Breast epithelium (tissue), 4 donors: Measurements from ENCODE around the gene HRAS. TPM values are rescaled to one million over a fixed set of nuclear protein-coding genes. Genes with fewer than 3 reads are reported as not detected.

Source experiments
- DNase-seq, 2 donors: peaks; one replicate each; pipeline ENCODE4 v3.0.0-alpha.2; 2019; ENCODE audit warnings: low spot score in 2 of 2
- H3K27ac ChIP-seq, 2 donors: fragments of 200-600 bp; sonication (generic) in 1 of 2; one replicate each; pipeline ENCODE4 v1.5.1; 2016 to 2019; ENCODE audit warnings: mild to moderate bottlenecking in 1 of 2
- H3K27me3 ChIP-seq, 2 donors: fragments of 200-600 bp; sonication (generic) in 1 of 2; one replicate each; pipeline versions ENCODE4 v1.5.1 to v1.6.0; 2017 to 2019; ENCODE audit warnings: control low read depth in 1 of 2, mild to moderate bottlenecking in 1 of 2
- H3K36me3 ChIP-seq: fragments of 200-600 bp; one replicate; pipeline ENCODE4 v1.5.1; 2019
- H3K4me1 ChIP-seq, 2 donors: fragments of 200-600 bp; sonication (generic); one replicate each; pipeline ENCODE4 v1.5.1; 2016 to 2019; ENCODE audit warnings: control low read depth in 1 of 2
- H3K4me3 ChIP-seq, 3 donors: fragments of 200-600 bp; sonication (generic); 1 replicate in 2 of 3; 2 replicates in 1 of 3; pipeline ENCODE4 v1.5.1; 2016 to 2019; ENCODE audit warnings: mild to moderate bottlenecking in 3 of 3, moderate library complexity in 2 of 3
- H3K9me3 ChIP-seq, 2 donors: fragments of 200-600 bp; sonication (generic) in 1 of 2; one replicate each; pipeline ENCODE4 v1.5.1; 2016 to 2019; ENCODE audit warnings: control low read depth in 1 of 2
- CTCF ChIP-seq, 3 donors: fragments of 450-650 bp; IDR thresholded peaks; one replicate each; pipeline ENCODE4 v1.5.1; 2016 to 2017; ENCODE audit warnings: antibody characterized with exemption in 3 of 3, mild to moderate bottlenecking in 3 of 3, moderate library complexity in 3 of 3
- POLR2A ChIP-seq: fragments of 450-650 bp; IDR thresholded peaks from one replicate; pipeline ENCODE4 v1.6.1; 2016; ENCODE audit warnings: antibody characterized with exemption, mild to moderate bottlenecking, moderate library complexity
- POLR2AphosphoS5 ChIP-seq, 3 donors: sonication (generic); formaldehyde crosslinking; IDR thresholded peaks; one replicate each; pipeline ENCODE4 v1.6.1; 2017; ENCODE audit warnings: antibody characterized with exemption in 3 of 3
- intact Hi-C: fragments of 100-400 bp; cut with DNase I; formaldehyde crosslinking; loops from one replicate; pipeline ENCODE4 v1.15.1; 2023; ENCODE audit warnings: low total_unique reads
- total RNA-seq, 3 donors: library from RNA; depleted of rRNA; stranded (reverse); fragments of >200 nt; gene quantifications; one replicate each; pipeline ENCODE4 v1.1.0, GENCODE V29; 2016

The HRAS gene
- total RNA-seq, 3 donors from 2014 or later = 33.2 to 50.1 (median 33.4) TPM

DNA sequence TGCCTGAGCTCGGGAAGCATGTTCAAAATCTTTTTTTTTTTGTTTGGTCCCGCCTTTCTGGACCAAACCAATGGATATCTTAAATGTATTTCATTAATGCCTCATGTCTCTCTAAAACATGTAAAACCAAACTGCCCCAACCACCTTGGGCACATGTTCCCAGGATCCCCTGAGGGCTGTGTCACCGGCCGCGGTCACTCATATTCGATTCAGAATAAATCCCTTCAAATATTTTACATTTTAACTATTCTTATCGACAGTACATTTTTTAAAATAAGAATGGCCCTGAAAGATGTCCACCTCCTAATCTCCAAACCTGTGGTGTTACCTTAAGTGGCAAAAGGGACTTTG is 30.4 kb downstream of the HRAS start:
- Histone ChIP-seq H3K4me3 (peak overlapping the region; percentile 55 to 88 (median 60)), H3K27me3 (no peaks in the 10 kb centered on the region), H3K4me1 (peaks cover 9 to 15% of the 10 kb centered on the region in 2 donors), H3K27ac (peak overlapping the region; percentile 74 to 99), H3K9me3 (no peaks in the 10 kb centered on the region), H3K36me3 (peaks cover 8% of the 10 kb centered on the region)
- TF ChIP-seq CTCF (IDR thresholded peaks at IDR 0.05) = no peak
- TF ChIP-seq POLR2A = no peak
- no peak for TF ChIP-seq POLR2AphosphoS5 (IDR thresholded peaks at IDR 0.05)
- DNase-seq = no peak
- intact Hi-C loops = no loop called here

- peak overlapping the region; percentile 63 to 74 for H3K27ac ChIP-seq
- no peak for DNase-seq
- TF ChIP-seq POLR2AphosphoS5 (IDR thresholded peaks at IDR 0.05) (no peak), POLR2A (no peak), CTCF (IDR thresholded peaks at IDR 0.05) (no peak)
- H3K4me1 ChIP-seq = peaks cover 9 to 15% of the 10 kb centered on the region in 2 donors
- intact Hi-C loops = no loop called here
- no peaks in the 10 kb centered on the region for H3K27me3 ChIP-seq
- no peaks in the 10 kb centered on the region for H3K9me3 ChIP-seq
- peak overlapping the region; percentile 55 to 88 (median 60) for H3K4me3 ChIP-seq
- H3K36me3 ChIP-seq = peaks cover 14% of the 10 kb centered on the region
Observed at GRCh38 chr11:504053-504993, 31.1 kb downstream of the HRAS start.

- DNase-seq = no peak
- H3K27me3 ChIP-seq = no peaks in the 10 kb centered on the region
- H3K36me3 ChIP-seq = peaks cover 23% of the 10 kb centered on the region
- peaks cover 9 to 15% of the 10 kb centered on the region in 2 donors for H3K4me1 ChIP-seq
- TF ChIP-seq POLR2A (no peak), POLR2AphosphoS5 (IDR thresholded peaks at IDR 0.05) (no peak), CTCF (IDR thresholded peaks at IDR 0.05) (no peak)
- peak overlapping the region; percentile 55 to 88 (median 60) for H3K4me3 ChIP-seq
- no peaks in the 10 kb centered on the region for H3K9me3 ChIP-seq
- intact Hi-C loops = no loop called here
- H3K27ac ChIP-seq = peak overlapping the region; percentile 63 to 74
Observed at GRCh38 chr11:503179-503981, 32.0 kb downstream of the HRAS start.

- Histone ChIP-seq H3K4me1 (peaks cover 9 to 15% of the 10 kb centered on the region in 2 donors), H3K4me3 (peak overlapping the region in 2 of 3 donors; percentile 60 to 88), H3K36me3 (peaks cover 23% of the 10 kb centered on the region), H3K27me3 (no peaks in the 10 kb centered on the region), H3K9me3 (no peaks in the 10 kb centered on the region), H3K27ac (peak overlapping the region in 1 of 2 donors; percentile 74)
- no peak for DNase-seq
- intact Hi-C loops = no loop called here
- TF ChIP-seq CTCF (IDR thresholded peaks at IDR 0.05) (no peak), POLR2A (no peak), POLR2AphosphoS5 (IDR thresholded peaks at IDR 0.05) (no peak)
Observed at GRCh38 chr11:502288-503178, 32.8 kb downstream of the HRAS start.
